ENCODE results near the gene DDX10.
"Not testable (repeated sequence)": the region's sequence is repeated elsewhere in the genome, so short reads cannot be mapped to it uniquely, and the experiment has no call there.

DDX10 gene

DNA sequence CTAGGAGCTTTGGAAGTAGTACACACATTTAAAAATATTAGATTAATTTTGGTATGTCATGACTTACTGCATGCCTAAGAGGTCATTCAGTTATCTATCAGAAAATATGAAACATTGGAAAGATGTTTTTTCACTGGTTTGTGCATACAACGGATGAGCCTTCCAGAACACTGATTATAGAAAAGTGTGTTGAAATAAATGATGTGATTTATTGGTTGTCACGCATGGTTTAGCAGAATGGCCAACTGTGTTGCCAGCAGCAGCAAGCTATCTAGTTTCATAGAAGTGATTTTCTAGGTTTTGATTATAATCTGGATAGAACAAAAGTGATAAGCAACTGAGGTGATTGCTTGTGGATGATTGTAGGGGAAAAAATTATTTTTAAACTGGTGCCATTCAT, 53.6 kb downstream of the DDX10 start:
- no peak for DNase-seq (ENCODE audit: low spot score)

DNA sequence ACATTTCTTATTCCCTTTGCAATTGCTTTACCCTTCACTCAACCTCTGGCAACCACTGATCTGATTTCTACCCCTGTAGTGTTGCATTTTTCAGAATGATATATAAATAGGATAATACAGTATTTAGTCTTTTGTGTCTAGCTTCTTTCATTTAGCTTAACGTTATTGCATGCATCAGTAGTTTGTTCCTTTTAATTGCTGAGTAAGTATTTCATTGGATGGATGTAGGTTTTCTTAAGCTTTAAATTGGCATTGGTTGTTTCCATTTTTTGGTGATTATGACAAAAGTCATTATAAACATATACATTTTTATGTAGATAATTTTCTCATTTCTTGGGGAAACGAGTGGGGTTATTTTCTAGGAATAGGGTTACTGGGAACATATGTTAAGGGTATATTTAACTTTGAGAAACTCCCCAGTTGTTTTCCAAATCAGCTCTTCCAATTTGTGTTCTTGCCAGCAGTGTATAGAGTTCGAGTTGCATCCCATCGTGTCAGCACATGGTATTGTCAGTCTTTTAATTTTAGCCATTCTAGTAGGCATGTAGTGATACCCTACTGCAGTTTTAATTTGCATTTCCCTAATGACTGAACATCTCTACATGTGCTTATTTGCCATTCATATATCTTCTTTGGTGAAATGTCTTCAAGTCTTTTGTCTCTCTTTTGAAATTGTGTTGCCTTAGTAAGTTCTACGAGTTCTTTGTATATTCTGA, 60.3 kb downstream of the DDX10 start:
- DNase-seq (ENCODE audit: low spot score): no peak

DNA sequence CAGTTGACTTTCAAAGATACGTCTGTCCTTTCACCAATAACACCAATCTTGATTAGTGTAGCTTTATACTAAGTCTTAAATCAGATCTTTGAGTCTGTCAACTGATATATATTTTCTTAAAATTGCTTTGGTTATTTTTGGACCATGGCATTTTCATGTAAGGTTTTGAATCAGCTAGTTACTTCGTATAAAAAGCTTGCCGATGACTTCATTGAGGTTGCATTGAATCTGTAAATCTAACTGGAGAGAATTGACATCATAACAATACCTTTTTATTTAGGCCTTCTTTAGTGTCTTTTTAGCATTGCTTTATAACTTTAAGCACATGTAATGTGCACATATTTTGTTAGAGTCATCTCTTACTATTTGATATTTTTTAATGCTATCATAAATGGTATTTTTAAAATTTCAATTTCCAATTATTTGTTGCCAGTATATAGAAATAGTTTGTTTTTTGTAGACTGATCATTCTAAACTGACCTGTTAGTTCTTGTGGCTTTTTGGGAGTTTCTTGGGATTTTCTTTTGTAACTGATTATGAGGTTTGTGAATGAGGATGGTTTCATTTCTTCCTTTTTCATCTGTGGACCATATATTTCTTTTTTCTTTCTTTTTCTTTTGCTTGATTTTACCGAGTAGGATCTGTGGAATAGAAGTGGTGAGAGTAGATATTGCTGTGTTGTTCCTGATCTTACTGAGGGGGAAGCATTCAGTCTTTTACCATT, 61.4 kb downstream of the DDX10 start:
- no peak for DNase-seq (ENCODE audit: low spot score)

DNA sequence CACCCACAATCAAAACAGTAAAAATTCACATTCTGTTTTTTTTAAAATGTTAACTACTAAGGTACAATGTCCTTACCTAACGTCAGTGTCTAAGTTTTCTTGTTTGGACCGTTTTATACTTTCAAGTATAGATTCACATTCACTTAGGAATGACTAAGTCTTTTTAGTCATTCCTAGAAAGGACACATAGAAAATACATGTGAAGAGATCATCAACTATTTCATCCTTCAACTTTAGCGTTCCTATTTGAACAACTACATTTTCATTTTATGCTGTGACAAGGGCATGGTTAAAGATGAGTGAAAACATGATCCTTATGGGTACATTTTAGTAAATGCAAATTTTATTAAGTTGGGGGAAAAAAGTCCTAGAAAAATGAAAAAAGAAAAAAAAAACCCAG, 62.8 kb downstream of the DDX10 start:
- no peak for DNase-seq (ENCODE audit: low spot score)

DNA sequence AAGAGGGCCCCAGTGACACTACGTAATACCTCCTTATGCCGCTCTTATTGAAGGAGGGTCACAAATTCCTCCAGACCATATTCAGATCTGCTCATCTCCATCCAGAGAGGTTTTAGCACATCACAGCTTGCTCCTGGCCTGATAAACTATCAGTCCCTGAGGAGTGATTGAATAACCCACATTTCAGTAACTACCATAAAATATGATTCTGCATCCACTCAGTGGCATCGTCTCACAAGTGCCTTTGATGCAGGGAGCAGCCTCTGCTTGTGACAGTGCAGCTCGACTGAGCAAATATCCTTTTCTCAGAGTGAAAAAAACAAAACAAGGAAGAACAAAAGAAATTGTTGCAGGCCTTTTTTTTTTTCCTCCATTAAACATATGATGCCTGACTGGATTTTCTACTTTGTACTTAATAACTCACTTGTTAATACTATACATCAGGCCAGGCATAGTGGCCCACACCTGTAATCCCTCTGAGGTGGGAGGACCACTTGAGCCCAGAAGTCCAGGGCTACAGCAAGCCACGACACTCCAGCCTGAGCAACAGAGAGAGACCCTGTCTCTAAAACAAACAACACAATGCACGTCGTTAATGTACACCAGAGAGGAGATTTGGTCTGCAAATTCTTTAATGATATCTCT, 64.5 kb downstream of the DDX10 start:
- DNase-seq (ENCODE audit: low spot score): no peak

DNA sequence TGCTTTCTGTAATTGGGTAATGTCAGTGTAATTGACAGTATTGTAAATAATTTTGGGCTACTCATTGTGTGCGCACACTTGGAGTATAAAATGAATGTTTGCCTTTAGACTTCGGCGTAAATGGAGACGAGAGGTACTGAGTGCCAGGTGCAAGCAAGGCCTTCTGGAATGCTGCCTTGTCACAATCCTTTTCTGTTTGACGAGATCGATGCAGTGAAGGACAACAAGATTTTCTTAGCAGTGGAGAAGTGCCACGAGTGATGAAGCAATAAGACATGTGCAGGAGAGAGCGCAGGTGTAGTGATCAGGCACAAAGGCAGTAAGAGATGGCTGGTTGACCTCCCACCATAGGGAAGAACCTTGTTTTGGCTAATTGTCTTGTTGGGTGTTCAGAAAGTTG, 67.5 kb downstream of the DDX10 start:
- no peak for DNase-seq (ENCODE audit: low spot score)

DNA sequence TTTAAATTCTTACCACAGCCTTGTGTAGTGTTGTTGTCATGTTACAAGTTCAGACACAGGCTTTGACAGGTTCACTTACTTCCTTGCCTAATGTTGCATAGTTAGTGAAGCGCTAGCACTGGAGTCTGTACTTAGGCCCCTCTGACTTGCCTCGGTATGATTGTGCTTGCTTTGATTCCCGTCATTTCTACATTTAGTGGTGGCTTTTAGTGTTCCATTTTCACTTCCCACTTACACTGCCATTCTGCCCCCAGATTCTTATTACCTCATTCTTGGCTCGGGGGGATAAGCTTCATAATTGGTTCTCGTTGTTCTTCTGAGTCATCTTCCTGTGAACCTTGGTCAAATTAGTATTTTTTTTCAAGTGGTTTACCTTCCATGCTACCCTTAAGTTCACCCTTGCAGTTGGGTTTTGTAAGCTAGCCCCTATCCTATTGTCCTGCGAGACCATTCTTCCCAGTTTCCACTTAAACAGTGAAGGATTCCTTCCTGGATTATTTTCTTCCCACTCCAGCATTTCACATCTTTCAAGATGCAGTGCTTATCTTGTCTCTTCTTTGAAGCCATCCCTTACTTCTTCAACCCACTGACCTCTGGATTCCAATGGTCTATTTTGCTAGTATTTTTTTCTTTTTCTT, 68.7 kb downstream of the DDX10 start:
- DNase-seq (ENCODE audit: low spot score): no peak

DNA sequence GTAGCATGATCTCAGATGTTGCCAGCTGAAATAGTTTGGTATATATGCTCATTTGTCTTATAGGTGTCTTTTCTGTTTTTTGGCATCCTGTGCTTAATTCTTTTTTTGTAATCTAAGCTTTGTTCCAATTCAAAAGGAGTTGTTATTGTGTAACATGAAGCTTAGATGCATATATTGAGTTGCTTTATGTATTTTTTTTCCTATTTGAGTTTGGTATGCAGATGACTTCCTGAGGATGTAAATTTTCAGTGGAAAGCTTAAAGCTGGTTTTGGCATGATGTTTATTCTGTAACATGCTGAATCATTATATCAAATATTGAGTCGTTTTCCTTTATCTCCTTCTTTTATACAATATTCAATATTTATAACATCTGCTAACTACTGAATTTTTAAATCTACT, 69.4 kb downstream of the DDX10 start:
- DNase-seq (ENCODE audit: low spot score): no peak

DNA sequence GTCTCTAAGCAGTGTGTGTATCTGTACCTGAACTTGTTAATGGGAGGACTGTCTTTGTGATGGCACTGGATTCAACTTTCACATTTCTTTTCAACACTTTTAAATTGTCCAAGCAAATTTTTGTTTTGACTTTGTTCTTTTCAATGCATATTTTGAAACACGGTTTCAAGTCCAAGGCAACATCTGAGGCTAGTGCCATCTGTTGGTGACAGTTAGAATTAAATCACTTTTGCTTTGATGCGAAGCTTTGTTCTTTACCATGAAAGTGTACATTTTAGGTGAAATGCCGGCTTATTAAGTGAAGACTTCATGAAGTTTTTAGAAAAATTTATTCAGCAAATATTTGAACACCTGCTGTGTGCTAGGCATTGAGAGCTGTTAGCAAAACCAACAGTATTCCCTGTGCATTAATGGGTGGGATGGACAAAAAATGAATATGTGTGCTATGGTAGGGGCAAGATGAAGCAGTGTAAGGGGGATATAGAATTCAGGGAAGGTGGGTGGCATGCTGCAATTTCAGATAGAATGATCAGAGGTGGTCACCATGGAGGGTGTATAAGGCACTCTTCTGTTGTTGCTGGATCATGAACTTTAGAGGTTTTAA, 70.2 kb downstream of the DDX10 start:
- DNase-seq (ENCODE audit: low spot score): no peak

DNA sequence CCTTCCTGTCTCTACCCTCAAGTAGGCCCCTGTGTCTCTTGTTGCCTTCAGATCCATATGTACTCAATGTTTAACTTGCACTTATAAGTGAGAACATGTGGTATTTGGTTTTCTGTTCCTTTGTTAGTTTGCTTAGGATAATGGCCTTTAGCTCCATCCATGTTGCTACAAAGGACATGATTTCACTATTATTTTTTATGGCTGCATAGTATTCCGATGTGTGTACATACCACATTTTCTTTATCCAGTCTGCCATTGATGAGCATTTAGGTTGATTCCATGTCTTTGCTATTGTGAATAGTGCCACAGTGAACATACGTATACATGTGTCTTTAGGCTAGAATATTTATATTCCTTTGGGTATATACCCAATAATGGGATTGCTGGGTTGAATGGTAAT, 75.3 kb downstream of the DDX10 start:
- not testable (repeated sequence) for DNase-seq (ENCODE audit: low spot score)

DNA sequence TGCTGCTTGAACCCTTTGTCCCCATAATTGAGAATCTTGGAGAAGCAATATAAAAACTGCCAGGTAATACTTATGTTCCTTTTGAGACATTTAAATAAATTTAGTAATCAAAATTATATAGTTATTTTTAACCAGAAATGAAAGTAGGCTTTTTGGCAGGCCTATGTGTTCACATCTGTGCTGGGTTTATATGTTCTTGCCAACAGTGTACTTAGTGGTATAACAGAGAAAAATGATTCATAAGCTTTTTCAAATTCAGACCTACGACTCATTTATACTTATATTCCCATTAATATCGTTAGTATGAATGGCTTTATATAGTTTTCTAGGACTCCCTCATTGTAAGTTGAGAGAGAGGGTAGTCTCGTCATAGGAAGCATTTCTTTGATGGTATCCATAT, 79.0 kb downstream of the DDX10 start:
- no peak for DNase-seq (ENCODE audit: low spot score)

DNA sequence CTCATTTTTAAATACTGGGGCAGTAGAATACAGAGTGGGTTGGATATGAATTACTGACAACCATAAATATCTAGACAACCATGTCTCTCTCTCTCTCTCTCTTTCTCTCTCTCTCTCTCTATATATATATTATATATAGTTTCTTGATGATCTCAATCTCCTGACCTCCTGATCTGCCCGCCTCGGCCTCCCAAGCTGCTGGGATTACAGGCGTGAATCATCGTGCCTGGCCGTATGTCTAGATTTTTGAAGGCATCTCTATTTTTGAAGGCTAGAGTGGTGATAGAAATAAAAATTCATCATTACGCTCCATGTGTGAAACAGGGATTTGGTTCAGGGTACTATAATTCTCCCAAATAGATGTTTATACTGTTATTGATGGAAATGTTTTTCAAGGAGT, 84.1 kb downstream of the DDX10 start:
- DNase-seq (ENCODE audit: low spot score): no peak

DNA sequence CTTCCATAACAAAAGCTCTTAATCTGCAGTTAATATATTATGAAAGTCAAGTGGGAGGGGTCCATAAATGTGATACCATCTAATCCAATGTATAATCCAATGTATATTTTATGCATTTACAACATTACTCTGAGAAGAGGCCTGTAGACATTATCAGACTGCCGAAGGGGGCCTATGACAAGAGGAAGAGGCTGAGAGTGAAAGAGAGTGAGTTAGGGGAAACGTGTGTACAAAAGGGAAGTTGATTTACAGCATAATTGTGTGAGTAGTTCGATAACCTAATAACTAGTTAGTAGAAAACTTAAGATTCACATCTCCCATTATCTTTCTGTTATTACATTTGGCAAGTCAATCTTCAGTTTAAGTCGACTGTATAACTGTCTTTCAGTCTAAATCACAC, 86.6 kb downstream of the DDX10 start:
- DNase-seq (ENCODE audit: low spot score): no peak

DNA sequence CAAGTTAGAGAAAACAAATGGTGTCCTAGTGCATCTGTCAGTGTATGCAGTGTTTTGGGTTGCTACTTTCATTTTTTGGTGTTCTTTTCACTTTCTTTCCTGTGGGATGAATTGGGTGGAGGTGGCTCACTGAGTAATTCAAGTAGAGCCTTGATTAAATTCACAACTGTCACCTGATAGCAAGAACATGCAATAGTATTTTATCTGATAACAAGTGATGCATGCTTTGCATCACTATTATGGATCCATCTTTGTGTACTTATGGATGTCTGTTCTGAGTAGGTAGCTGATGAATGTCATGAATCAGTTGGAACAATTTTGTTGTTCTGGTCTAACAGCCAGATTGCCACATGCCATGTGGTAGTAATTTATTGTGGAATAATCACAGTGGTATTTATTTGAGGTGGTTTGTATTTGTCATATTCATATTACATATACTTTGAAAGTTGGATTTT, 87.5 kb downstream of the DDX10 start:
- DNase-seq (ENCODE audit: low spot score): no peak

DNA sequence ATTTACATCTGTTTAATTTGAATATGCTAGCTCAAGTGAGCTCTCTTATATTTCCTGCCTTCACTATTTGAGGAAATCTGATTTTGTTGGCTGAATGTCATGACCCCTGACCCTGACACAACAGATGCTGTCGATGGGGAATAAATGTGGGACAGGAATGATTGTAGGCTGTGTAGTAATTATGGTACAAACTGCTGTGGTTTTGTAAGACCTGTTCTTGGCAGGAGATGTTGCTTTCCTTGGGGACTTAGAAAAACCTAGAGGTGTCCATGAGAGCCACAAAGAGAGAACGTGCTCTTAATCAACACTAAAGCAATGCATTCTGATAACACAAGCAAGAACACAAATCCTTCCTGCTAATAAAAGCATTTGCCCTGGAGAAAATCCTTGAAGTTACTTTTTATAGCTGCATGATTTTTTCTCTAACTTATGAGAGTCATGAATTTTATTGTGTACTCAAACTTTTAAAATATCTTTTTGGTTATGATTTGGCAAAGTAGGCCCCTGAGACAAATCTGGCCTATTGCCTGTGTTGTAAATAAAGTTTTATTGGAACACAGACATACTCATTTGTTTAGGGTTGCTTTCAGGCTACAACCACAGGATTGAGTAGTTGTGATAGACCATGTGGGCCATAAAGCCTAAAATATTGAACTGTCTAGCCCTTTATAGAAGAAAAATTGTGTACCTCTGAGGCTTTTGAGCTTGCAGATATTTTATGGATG, 90.2 kb downstream of the DDX10 start:
- DNase-seq (ENCODE audit: low spot score): no peak

DNA sequence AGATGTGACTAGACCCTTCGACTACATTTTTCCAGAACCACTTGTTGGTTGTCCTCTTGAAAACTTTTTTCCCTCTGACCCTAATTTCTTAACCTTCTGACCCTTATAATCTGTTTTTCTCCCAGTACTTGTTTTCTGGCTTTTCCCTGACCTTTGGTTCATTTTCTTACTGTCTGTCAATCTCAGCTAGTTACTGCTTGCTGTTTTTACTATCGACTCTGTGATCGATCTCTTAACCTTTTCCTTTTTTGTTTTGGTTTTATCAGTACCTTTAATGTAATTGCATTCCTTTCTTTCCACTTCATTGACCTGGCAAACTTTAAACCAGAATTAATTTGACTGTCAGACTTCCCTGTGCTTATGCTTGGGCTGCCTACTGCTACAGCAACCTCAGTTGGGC, 92.8 kb downstream of the DDX10 start:
- no peak for DNase-seq (ENCODE audit: low spot score)

DNA sequence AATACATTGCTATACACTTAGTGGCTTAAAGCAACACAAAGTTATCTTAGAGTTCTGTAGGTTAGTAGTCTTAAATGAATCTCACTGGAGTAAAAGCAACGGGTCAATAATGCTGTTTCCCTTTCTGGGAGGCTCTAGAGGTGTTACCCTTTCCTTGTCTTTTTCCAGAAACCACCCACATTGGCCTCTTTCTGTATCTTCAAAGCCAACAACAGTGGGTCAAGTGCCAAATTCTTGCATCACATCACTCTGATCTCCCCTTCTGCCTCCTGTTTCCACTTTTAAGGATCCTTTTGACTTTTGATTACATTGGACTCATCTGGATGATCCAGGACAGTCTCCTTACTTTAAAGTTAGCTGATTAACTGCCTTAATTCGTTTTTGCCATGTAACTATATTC, 93.6 kb downstream of the DDX10 start:
- no peak for DNase-seq (ENCODE audit: low spot score)

DNA sequence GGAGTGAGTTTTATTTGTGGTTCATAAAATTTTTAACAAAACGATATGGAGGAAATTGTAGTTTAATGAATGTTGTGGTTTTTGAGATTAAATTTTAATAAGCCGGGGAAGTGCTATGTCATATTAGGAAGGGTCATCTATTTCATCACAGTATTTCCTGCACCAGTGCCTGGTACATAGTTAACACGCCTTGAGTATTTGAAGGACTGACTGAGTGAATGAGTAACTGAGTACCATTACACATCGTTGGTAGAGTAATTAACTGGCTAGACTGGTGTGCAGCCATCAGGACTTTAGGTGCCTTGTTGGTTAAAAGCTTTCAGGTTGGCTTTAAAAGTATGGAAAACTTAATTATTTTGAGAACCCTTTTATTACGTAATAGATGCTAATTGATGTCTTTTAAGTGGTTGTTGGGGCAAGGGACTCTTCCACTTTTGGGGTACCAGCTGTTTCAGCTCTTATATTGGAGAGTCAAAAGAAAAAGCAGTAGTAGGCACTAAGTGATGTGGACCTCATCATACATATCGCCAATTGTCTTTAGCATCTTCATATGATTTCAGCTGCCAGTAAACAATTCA, 101.8 kb downstream of the DDX10 start:
- no peak for DNase-seq (ENCODE audit: low spot score)

DNA sequence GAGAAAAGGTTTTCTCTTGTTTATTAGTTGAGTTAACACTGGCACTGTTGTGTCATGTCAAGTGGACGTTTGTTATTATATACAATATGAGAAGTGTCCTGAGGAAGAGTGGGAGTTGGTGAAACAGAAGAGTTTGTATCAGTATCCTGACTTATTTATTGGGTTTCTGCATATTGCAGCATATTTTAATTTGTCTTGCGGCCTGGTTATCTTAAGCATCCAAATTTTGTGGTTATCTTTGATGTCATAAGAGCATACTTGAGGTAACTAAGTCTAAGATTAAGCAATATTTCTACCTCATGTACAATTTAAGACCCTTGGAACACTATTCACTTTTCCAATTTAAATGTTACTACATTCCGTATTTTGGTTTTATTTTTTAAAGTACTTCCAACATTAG, 103.5 kb downstream of the DDX10 start:
- no peak for DNase-seq (ENCODE audit: low spot score)

DNA sequence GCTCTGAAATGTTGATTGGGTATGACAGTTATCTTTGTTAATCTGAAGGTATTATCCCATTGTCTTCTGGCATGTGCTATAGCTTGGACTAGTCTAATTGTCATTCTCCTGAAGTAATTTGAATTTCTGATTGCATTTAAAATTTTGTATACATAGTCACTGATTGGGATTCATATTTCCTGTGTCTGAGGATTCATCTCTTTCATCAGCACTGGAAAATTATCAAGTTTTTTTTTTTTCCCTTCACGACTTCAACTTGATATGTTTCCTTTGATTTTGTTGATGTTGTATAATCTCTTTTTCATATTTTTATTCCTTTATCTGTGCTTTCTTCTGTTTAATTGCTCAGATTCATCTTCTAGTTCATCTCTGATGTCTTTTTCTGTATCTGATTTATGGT, 104.1 kb downstream of the DDX10 start:
- DNase-seq (ENCODE audit: low spot score): no peak

DNA sequence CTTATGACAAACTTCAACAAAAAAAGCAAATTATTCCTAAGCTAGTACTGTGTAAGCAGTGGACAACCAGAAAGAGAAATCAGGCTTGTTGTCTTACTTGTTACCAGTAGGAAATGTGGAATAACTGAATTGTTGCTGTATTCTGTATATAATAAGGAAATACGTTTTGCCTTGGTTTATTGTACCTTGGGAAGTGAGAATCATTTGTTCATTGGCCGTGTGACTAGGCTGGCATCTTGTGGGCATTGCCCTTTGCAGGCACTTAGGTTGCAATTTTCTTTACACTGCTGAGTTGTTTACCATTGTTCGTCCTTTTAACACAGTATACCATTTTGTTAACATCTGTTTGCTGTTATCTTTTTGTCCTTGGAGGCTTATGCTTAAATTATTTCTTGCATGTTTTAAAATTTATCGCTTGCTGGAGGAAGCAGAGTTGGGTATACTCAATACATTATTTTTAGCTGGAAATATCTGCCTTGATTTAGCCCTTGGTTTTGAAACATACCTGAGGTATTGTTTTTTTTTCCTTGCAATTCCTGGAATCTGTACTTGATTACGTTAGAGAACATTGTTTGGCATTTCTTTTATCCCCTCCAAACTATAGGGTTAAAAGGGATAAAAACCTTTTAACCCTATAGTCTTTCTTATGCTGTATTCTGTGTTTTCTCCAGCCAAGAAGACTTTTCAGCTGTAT, 109.3 kb downstream of the DDX10 start:
- DNase-seq (ENCODE audit: low spot score): no peak
